ENCODE data around the gene TBCC. TPM values are rescaled to one million over a fixed set of nuclear protein-coding genes. Genes with fewer than 3 reads are reported as not detected.

Gene TBCC
- total and polyA plus RNA-seq, 2 of the 13 experiments (the other 11 are each of a cell fraction or from before 2014, with no cell fraction given) = 14.8 to 36.1 TPM

- H3K9ac ChIP-seq (ENCODE audit: insufficient read depth, low read depth, low read length) = peak overlapping the region; percentile 98
- FAIRE-seq (no peak), DNase-seq (ENCODE audit: low spot score) (peak; percentile 56), ATAC-seq (peak; percentile 76)
- peaks cover 8% of the 10 kb centered on the region; the same call in 1 of the 2 replicates for H4K20me1 ChIP-seq (ENCODE audit: insufficient read depth, low read length)
- no peaks in the 10 kb centered on the region; a peak in 1 of 5 replicates for H3K36me3 ChIP-seq (replicated peaks in 1 of 2; ENCODE audit: control insufficient read depth in 1 of 2, insufficient read depth in 2 of 2, low read length in 2 of 2)
- H3K27ac ChIP-seq (ENCODE audit: extremely low read length, insufficient read depth, low read length) = peak overlapping the region; percentile 98
- H3K4me3 ChIP-seq (replicated peaks in 1 of 3; ENCODE audit: insufficient read depth in 1 of 3, low read depth in 2 of 3, low read length in 3 of 3) = peak overlapping the region; percentile 85 to 94 (median 92)
- H3K27me3 ChIP-seq (ENCODE audit: control insufficient read depth in 1 of 2, insufficient read depth in 2 of 2, low read length in 2 of 2) = no peaks in the 10 kb centered on the region; a peak in 1 of 5 replicates
- H3K4me1 ChIP-seq (ENCODE audit: insufficient read depth, low read length) = peaks cover 59% of the 10 kb centered on the region
- under 1% methylated on average over 44 of the region's 79 CpGs for WGBS (ENCODE audit: low lambda C conversion rate)
- no peak overlapping the region for H2AFZ ChIP-seq (ENCODE audit: low read length)
- POLR2A ChIA-PET = interaction anchor here (0.5 to 11.1 kb wide), 36 partner anchors 7 to 1035 kb away, joined by 3 to 270 read pairs (median 4); partner anchors contain the start of genes CNPY3, PPP2R5D, PTK7 and RPL7L1
- H3K9me3 ChIP-seq (ENCODE audit: low read length) = no peaks in the 10 kb centered on the region
- H3K4me2 ChIP-seq (ENCODE audit: low read depth, low read length) = peak overlapping the region; percentile 78
- intact Hi-C loops (cut with micrococcal nuclease; ENCODE audit: unreplicated experiment) = loop anchor here (2.0 kb wide), 1 partner anchor 93 kb away; no protein-coding TSS in a partner anchor
- H3K79me2 ChIP-seq (ENCODE audit: insufficient read depth, low read length) = peaks cover 54% of the 10 kb centered on the region
- in situ Hi-C loops (cut with HindIII; ENCODE audit: extremely low pct_ligation_motif_present, low pct_unique_long_range_greater_than_20kb) = loop anchor here (5.0 kb wide), 1 partner anchor 36 kb away; the partner anchor contains the start of gene TBCC
- BruUV-seq (replicated peaks) = no TSS peak
- CTCF ChIA-PET (ENCODE audit: low intra/inter-chr PET ratio, low total read pairs) = no interaction called here
- TF ChIP-seq ZNF264 (CRISPR knock-in tag; IDR thresholded peaks at IDR 0.05) (peak; percentile 85), ZNF761 (CRISPR knock-in tag; conservative IDR thresholded peaks at IDR 0.05) (peak; percentile 86), ZMYM3 (CRISPR knock-in tag; IDR thresholded peaks at IDR 0.05) (0 out of 2 replicates have a peak, but pooled peaks have one; percentile 17), UBTF (CRISPR knock-in tag; IDR thresholded peaks at IDR 0.05) (peak; percentile 97), ZNF335 (CRISPR knock-in tag; IDR thresholded peaks at IDR 0.05) (0 out of 2 replicates have a peak, but pooled peaks have one; percentile 63), SOX5 (CRISPR knock-in tag; IDR thresholded peaks at IDR 0.05; ENCODE audit: borderline replicate concordance) (no peak), MYC (CRISPR knock-in tag; IDR thresholded peaks at IDR 0.05; ENCODE audit: borderline replicate concordance) (peak; percentile 96), DNMT1 (CRISPR knock-in tag; IDR thresholded peaks at IDR 0.05) (peak; percentile 50; the same call in 1 of the 2 replicates), ZNF792 (CRISPR knock-in tag; IDR thresholded peaks at IDR 0.05) (peak; percentile 72), SMAD9 (CRISPR knock-in tag; IDR thresholded peaks at IDR 0.05) (no peak), PHF20 (CRISPR knock-in tag; IDR thresholded peaks at IDR 0.05) (peak; percentile 10), ZNF768 (CRISPR knock-in tag; IDR thresholded peaks at IDR 0.05) (peak; percentile 87), ZNF552 (CRISPR knock-in tag; IDR thresholded peaks at IDR 0.05; ENCODE audit: borderline replicate concordance) (no peak)
- TF ChIP-seq, protein P1, sequence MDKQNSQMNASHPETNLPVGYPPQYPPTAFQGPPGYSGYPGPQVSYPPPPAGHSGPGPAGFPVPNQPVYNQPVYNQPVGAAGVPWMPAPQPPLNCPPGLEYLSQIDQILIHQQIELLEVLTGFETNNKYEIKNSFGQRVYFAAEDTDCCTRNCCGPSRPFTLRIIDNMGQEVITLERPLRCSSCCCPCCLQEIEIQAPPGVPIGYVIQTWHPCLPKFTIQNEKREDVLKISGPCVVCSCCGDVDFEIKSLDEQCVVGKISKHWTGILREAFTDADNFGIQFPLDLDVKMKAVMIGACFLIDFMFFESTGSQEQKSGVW (CRISPR knock-in tag; IDR thresholded peaks at IDR 0.05; ENCODE audit: borderline replicate concordance) = no peak
- TF ChIP-seq, protein P2, sequence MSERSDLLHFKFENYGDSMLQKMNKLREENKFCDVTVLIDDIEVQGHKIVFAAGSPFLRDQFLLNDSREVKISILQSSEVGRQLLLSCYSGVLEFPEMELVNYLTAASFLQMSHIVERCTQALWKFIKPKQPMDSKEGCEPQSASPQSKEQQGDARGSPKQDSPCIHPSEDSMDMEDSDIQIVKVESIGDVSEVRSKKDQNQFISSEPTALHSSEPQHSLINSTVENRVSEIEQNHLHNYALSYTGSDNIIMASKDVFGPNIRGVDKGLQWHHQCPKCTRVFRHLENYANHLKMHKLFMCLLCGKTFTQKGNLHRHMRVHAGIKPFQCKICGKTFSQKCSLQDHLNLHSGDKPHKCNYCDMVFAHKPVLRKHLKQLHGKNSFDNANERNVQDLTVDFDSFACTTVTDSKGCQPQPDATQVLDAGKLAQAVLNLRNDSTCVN (CRISPR knock-in tag; IDR thresholded peaks at IDR 0.05; ENCODE audit: borderline replicate concordance) = no peak
- TF ChIP-seq, protein P3, sequence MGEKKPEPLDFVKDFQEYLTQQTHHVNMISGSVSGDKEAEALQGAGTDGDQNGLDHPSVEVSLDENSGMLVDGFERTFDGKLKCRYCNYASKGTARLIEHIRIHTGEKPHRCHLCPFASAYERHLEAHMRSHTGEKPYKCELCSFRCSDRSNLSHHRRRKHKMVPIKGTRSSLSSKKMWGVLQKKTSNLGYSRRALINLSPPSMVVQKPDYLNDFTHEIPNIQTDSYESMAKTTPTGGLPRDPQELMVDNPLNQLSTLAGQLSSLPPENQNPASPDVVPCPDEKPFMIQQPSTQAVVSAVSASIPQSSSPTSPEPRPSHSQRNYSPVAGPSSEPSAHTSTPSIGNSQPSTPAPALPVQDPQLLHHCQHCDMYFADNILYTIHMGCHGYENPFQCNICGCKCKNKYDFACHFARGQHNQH (CRISPR knock-in tag; IDR thresholded peaks at IDR 0.05) = peak; percentile 49; the same call in 1 of the 2 replicates
- TF ChIP-seq, protein P4, sequence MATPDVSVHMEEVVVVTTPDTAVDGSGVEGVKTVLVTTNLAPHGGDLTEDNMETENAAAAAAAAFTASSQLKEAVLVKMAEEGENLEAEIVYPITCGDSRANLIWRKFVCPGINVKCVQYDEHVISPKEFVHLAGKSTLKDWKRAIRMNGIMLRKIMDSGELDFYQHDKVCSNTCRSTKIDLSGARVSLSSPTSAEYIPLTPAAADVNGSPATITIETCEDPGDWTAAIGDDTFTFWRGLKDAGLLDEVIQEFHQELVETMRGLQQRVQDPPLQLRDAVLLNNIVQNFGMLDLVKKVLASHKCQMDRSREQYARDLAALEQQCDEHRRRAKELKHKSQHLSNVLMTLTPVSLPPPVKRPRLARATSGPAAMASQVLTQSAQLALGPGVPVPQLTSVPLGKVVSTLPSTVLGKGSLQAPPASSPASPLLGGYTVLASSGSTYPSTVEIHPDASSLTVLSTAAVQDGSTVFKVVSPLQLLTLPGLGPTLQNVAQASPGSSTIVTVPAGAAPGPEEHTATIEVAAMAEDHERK (CRISPR knock-in tag; IDR thresholded peaks at IDR 0.05; ENCODE audit: low read depth) = peak; percentile 40; the same call in 1 of the 2 replicates
These were observed 37.4 kb upstream of the TBCC start for GRCh38 chr6:42783177-42783875.
